ENCODE measurements around the gene CDH13. TPM values are rescaled to one million over a fixed set of nuclear protein-coding genes. Genes with fewer than 3 reads are reported as not detected.

CDH13 gene
- total and polyA plus RNA-seq, 10 of the 15 experiments (the other 5 are each of a cell fraction or from before 2014, with no cell fraction given): under 0.01 to 0.05 TPM; not detected in 8

DNA sequence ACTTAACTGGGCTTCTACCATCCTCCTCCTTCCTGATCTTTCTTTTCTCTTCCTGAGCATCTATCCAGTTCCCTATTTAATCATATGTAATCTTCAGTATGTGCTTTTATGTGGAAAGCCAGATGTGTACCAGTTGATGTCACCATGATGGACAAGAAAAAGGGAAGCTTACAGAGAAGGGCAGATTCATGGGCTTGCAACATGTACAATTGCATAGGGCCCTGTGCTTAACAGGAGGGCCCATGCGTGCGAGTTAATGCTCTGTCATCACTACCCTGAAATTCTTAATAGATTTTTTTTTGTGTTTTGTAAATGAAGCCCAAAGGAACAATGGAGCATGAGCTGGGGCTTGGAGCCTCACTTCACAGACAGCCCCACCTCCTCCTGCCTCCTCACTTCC, 124.3 kb downstream of the CDH13 start:
- Histone ChIP-seq H3K36me3 (ENCODE audit: control insufficient read depth in 2 of 2, insufficient read depth in 2 of 2, low read length in 1 of 2) (no peaks in the 10 kb centered on the region), H3K27ac (ENCODE audit: control insufficient read depth, insufficient read depth) (no peak overlapping the region), H3K4me2 (ENCODE audit: control insufficient read depth, insufficient read depth) (no peak overlapping the region), H4K20me1 (ENCODE audit: control insufficient read depth, insufficient read depth) (no peaks in the 10 kb centered on the region), H3K79me2 (ENCODE audit: control insufficient read depth, insufficient read depth, low read length) (no peaks in the 10 kb centered on the region), H3K4me3 (no peak overlapping the region), H2AFZ (ENCODE audit: control insufficient read depth, low read depth, low read length) (no peak overlapping the region), H3K4me1 (ENCODE audit: control insufficient read depth, insufficient read depth, low read length) (no peaks in the 10 kb centered on the region), H3K9me3 (replicated peaks; ENCODE audit: control insufficient read depth, insufficient read depth, low read length) (no peaks in the 10 kb centered on the region), H3K9ac (ENCODE audit: control insufficient read depth, insufficient read depth, low read length) (no peak overlapping the region), H3K27me3 (replicated peaks in 1 of 2; ENCODE audit: control insufficient read depth in 2 of 2, insufficient read depth in 2 of 2, low read length in 1 of 2) (peaks cover 0 to 5% of the 10 kb centered on the region in 2 experiments; a peak in 1 of 4 replicates)
- SMC1A ChIA-PET (ENCODE audit: uncharacterized antibody, unreplicated experiment): no interaction called here
- CTCF ChIA-PET: no interaction called here
- POLR2A ChIA-PET: no interaction called here
- 0% methylated on average over 2 of the region's 2 CpGs for WGBS (ENCODE audit: insufficient coverage, insufficient replicate concordance, low lambda C conversion rate, missing lambda C conversion rate)
- intact Hi-C loops (cut with micrococcal nuclease; ENCODE audit: unreplicated experiment): no loop called here
- DNase-seq (ENCODE audit: low read depth, low spot score) (no peak), FAIRE-seq (no peak), ATAC-seq (no peak)
- BruUV-seq (replicated peaks): no TSS peak
- TF ChIP-seq PAX8 (IDR thresholded peaks at IDR 0.05): no peak
- no peak for TF ChIP-seq POLR2AphosphoS5 (IDR thresholded peaks at IDR 0.05; ENCODE audit: low read length)
- TF ChIP-seq YBX1 (IDR thresholded peaks at IDR 0.05): no peak
- no peak for TF ChIP-seq ZSCAN29 (IDR thresholded peaks at IDR 0.05)
- TF ChIP-seq IKZF1 (conservative IDR thresholded peaks at IDR 0.05): no peak
- TF ChIP-seq, protein P1, sequence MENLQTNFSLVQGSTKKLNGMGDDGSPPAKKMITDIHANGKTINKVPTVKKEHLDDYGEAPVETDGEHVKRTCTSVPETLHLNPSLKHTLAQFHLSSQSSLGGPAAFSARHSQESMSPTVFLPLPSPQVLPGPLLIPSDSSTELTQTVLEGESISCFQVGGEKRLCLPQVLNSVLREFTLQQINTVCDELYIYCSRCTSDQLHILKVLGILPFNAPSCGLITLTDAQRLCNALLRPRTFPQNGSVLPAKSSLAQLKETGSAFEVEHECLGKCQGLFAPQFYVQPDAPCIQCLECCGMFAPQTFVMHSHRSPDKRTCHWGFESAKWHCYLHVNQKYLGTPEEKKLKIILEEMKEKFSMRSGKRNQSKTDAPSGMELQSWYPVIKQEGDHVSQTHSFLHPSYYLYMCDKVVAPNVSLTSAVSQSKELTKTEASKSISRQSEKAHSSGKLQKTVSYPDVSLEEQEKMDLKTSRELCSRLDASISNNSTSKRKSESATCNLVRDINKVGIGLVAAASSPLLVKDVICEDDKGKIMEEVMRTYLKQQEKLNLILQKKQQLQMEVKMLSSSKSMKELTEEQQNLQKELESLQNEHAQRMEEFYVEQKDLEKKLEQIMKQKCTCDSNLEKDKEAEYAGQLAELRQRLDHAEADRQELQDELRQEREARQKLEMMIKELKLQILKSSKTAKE (IDR thresholded peaks at IDR 0.05; ENCODE audit: low read depth, poor library complexity, severe bottlenecking): no peak
- TF ChIP-seq RCOR1 (conservative IDR thresholded peaks at IDR 0.05; ENCODE audit: low read depth, low read length): no peak
- no peak for TF ChIP-seq FOXM1 (IDR thresholded peaks at IDR 0.05; ENCODE audit: low read depth, low read length)
- TF ChIP-seq RBBP5 (conservative IDR thresholded peaks at IDR 0.05): no peak
- in situ Hi-C loops (cut with MboI): no loop called here
- RAD21 ChIA-PET (ENCODE audit: unreplicated experiment): interaction anchor here (0.6 to 0.7 kb wide), 2 partner anchors 13 to 38 kb away, joined by 3 read pairs; no protein-coding TSS in a partner anchor
